Diencephalon (tissue), 1 donor: Measurements from ENCODE around the gene TOLLIP. TPM values are rescaled to one million over a fixed set of nuclear protein-coding genes. Genes with fewer than 3 reads are reported as not detected.

Experiments used
- small RNA-seq: library from RNA; depleted of rRNA; stranded (forward); fragments of <200 nt; gene quantifications from one replicate; pipeline ENCODE3, GENCODE V24; 2014
- total RNA-seq: library from RNA; depleted of rRNA; stranded (reverse); fragments of >200 nt; gene quantifications from one replicate; pipeline ENCODE4 v1.2.3, GENCODE V29; 2014

The TOLLIP gene
- total RNA-seq = 28.4 TPM

GRCh38 chr11:1309498-1310317, at the start of gene TOLLIP:
TSS of gene TOLLIP (minus strand) at chr11:1309632. CDS start at chr11:1309498, 134 bp downstream.

Small RNA genes within 50 kb of the gene (small RNA-seq; reads per million reads assigned to genes)
- not detected for gene MIR6744

Other genes with a start within 250 kb of the TOLLIP start
- gene MUC2, start 234.8 kb downstream of the TOLLIP start, total RNA-seq = not detected
- gene MUC5AC, start 151.7 kb downstream of the TOLLIP start, total RNA-seq = not detected
- gene MUC5B, start 86.6 kb downstream of the TOLLIP start, total RNA-seq = not detected
- gene BRSK2, start 80.3 kb upstream of the TOLLIP start, total RNA-seq = 43.1 TPM
- gene MOB2, start 177.1 kb upstream of the TOLLIP start, total RNA-seq = 15.2 TPM